Measurements from ENCODE around the gene UQCR10.

DNA sequence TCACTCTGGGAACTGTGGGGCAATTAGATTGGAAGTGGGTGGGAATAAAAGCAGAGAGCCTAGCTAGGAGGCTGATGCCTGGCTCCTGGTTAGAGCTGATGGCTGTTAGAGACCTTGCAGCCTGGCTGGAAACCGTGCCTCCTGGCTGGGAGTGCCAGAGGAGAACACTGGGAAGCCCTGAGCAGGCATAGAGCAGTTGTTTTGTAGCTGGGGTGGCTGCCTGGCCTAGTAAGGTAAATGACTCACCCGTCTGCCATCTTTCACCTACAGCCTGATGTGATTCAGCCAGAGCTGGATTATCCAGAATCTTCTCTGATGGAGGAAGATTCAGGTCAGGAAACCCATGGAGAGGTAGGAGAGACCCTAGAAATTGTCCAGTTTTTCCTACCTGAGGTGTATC, 6.1 kb downstream of the UQCR10 start:
- TF ChIP-seq GATA2 (IDR thresholded peaks at IDR 0.05; ENCODE audit: low read depth, low read length) (no peak), GATA3 (IDR thresholded peaks at IDR 0.05; ENCODE audit: low read depth, low read length) (no peak)
